ENCODE data around the gene CNTN4. TPM values are rescaled to one million over a fixed set of nuclear protein-coding genes. Genes with fewer than 3 reads are reported as not detected.

The CNTN4 gene
- total and polyA plus RNA-seq, 2 of the 8 experiments (the other 6 are each of a cell fraction or from before 2014, with no cell fraction given), result 0.41 to 2.2 TPM

GRCh38 chr3:2645001-2645400 is 546.3 kb downstream of the CNTN4 start:
- no peak overlapping the region for H2AFZ ChIP-seq (ENCODE audit: low read length)
- no peak overlapping the region for H3K9ac ChIP-seq (replicated peaks in 1 of 4; ENCODE audit: extremely low read depth in 1 of 4, low read depth in 3 of 4, low read length in 3 of 4)
- H2BK5ac ChIP-seq (ENCODE audit: low read depth, low read length), result no peak overlapping the region
- no peaks in the 10 kb centered on the region for H3K4me1 ChIP-seq (replicated peaks in 1 of 4; ENCODE audit: control insufficient read depth in 3 of 4, insufficient read depth in 4 of 4, low read length in 3 of 4)
- no peak overlapping the region for H3K56ac ChIP-seq (replicated peaks; ENCODE audit: insufficient read length, low read depth, low read length)
- H3K4ac ChIP-seq (replicated peaks; ENCODE audit: insufficient read length, low read depth, low read length), result no peak overlapping the region
- H4K5ac ChIP-seq (ENCODE audit: insufficient read length, low read depth, low read length), result no peak overlapping the region
- H3K4me2 ChIP-seq (ENCODE audit: insufficient read depth in 1 of 2, low read depth in 2 of 2, low read length in 2 of 2), result no peak overlapping the region
- H2BK120ac ChIP-seq (replicated peaks; ENCODE audit: low read depth, low read length), result no peak overlapping the region
- H4K91ac ChIP-seq (replicated peaks; ENCODE audit: insufficient read length, low read length), result no peak overlapping the region
- H3K23ac ChIP-seq (ENCODE audit: insufficient read length), result no peak overlapping the region
- FAIRE-seq (no peak), DNase-seq (ENCODE audit: low read depth in 1 of 2, low spot score in 2 of 2) (no peak)
- H3K27ac ChIP-seq (ENCODE audit: low read depth, low read length), result no peak overlapping the region
- no peak overlapping the region for H2AK5ac ChIP-seq (ENCODE audit: low read depth, low read length)
- H3K9me3 ChIP-seq (ENCODE audit: insufficient read depth in 2 of 2, low read depth in 1 of 2, low read length in 1 of 2), result peaks cover 0 to 6% of the 10 kb centered on the region in 2 experiments; a peak in 1 of 4 replicates
- H2BK15ac ChIP-seq (ENCODE audit: low read length), result no peak overlapping the region
- no peak overlapping the region for H3K18ac ChIP-seq (ENCODE audit: extremely low read depth, low read length)
- no peaks in the 10 kb centered on the region for H3K36me3 ChIP-seq (ENCODE audit: control insufficient read depth in 2 of 4, insufficient read depth in 4 of 4, low read length in 3 of 4)
- CTCF ChIA-PET (ENCODE audit: partially characterized antibody), result no interaction called here
- H3K79me2 ChIP-seq (ENCODE audit: control insufficient read depth in 1 of 2, insufficient read depth in 2 of 2, low read length in 2 of 2), result no peaks in the 10 kb centered on the region
- 98% methylated on average over 2 of the region's 2 CpGs; no CpG with 5 or more reads in 1 of the 2 experiments for WGBS, 2 experiments (ENCODE audit: extremely low coverage in 1 of 2, insufficient coverage in 1 of 2, insufficient read length in 1 of 2, insufficient replicate concordance in 2 of 2, low coverage in 1 of 2, low lambda C conversion rate in 2 of 2, missing lambda C conversion rate in 1 of 2)
- no peaks in the 10 kb centered on the region for H4K20me1 ChIP-seq (replicated peaks in 1 of 2; ENCODE audit: control insufficient read depth in 1 of 2, insufficient read depth in 2 of 2, low read length in 2 of 2)
- H2BK20ac ChIP-seq (ENCODE audit: low read length), result no peak overlapping the region
- H4K8ac ChIP-seq (ENCODE audit: extremely low read depth, insufficient read depth, low read length), result no peak overlapping the region
- no peak overlapping the region for H3K4me3 ChIP-seq (ENCODE audit: extremely low read depth in 1 of 4, insufficient read depth in 2 of 4, low read depth in 3 of 4, low read length in 4 of 4)
- no peaks in the 10 kb centered on the region for H3K23me2 ChIP-seq (ENCODE audit: low read depth, low read length)
- no peak overlapping the region for H2BK12ac ChIP-seq (ENCODE audit: low read depth, low read length)
- H3K27me3 ChIP-seq (replicated peaks in 1 of 4; ENCODE audit: control insufficient read depth in 3 of 4, extremely low read depth in 1 of 4, insufficient read depth in 3 of 4, low read length in 3 of 4), result peaks cover 0 to 1% (median 0%) of the 10 kb centered on the region in 4 experiments; a peak in 1 of 7 replicates
- POLR2A ChIA-PET (ENCODE audit: partially characterized antibody), result no interaction called here
- H3K14ac ChIP-seq (ENCODE audit: insufficient read length), result no peak overlapping the region
- no peaks in the 10 kb centered on the region for H3K79me1 ChIP-seq (ENCODE audit: low read depth, low read length)
- no peak for TF ChIP-seq RAD21 (IDR thresholded peaks at IDR 0.05 in 1 of 2, conservative IDR thresholded peaks at IDR 0.05 in 1 of 2; ENCODE audit: low read depth in 2 of 2, low read length in 2 of 2)
- TF ChIP-seq NANOG (IDR thresholded peaks at IDR 0.05; ENCODE audit: insufficient read depth, low read depth, low read length, poor library complexity, severe bottlenecking), result no peak
- TF ChIP-seq CREB1 (IDR thresholded peaks at IDR 0.05), result no peak
